ENCODE data around the gene TSPYL2.

Gene TSPYL2

GRCh38 chrX:53081925-53082772 is at the start of gene TSPYL2:
TSS of gene TSPYL2 (plus strand) at chrX:53082367. CDS start at chrX:53082499, 132 bp downstream.
- peak; percentile 88 for DNase-seq (ENCODE audit: low spot score)

- no peak for DNase-seq (ENCODE audit: low spot score)
Observed at GRCh38 chrX:53036149-53036548, 46.0 kb upstream of the TSPYL2 start.

- no peak for DNase-seq (ENCODE audit: low spot score)
Observed at GRCh38 chrX:53039236-53039635, 42.9 kb upstream of the TSPYL2 start.

- DNase-seq (ENCODE audit: low spot score): no peak
Observed at GRCh38 chrX:53044995-53045394, 37.2 kb upstream of the TSPYL2 start.

- no peak for DNase-seq (ENCODE audit: low spot score)
Observed at GRCh38 chrX:53047228-53047627, 34.9 kb upstream of the TSPYL2 start.

- peak; percentile 69 for DNase-seq (ENCODE audit: low spot score)
Observed at GRCh38 chrX:53048169-53049126, 33.7 kb upstream of the TSPYL2 start, which contains the start of gene GPR173. TSS of gene GPR173 (plus strand) at chrX:53048789. CDS start at chrX:53076622, 27,833 bp downstream.

- DNase-seq (ENCODE audit: low spot score): no peak
Observed at GRCh38 chrX:53049127-53049517, 33.0 kb upstream of the TSPYL2 start.

GRCh38 chrX:53050841-53051240 is 31.3 kb upstream of the TSPYL2 start:
- no peak for DNase-seq (ENCODE audit: low spot score)

GRCh38 chrX:53055244-53055849 is 26.8 kb upstream of the TSPYL2 start:
- no peak for DNase-seq (ENCODE audit: low spot score)

GRCh38 chrX:53056292-53056691 is 25.9 kb upstream of the TSPYL2 start:
- no peak for DNase-seq (ENCODE audit: low spot score)

- DNase-seq (ENCODE audit: low spot score): no peak
Observed at GRCh38 chrX:53065104-53065503, 17.1 kb upstream of the TSPYL2 start.

GRCh38 chrX:53071064-53071463 is 11.1 kb upstream of the TSPYL2 start:
- DNase-seq (ENCODE audit: low spot score): no peak

- peak; percentile 55 for DNase-seq (ENCODE audit: low spot score)
Observed at GRCh38 chrX:53071604-53072417, 10.4 kb upstream of the TSPYL2 start.

- DNase-seq (ENCODE audit: low spot score): no peak
Observed at GRCh38 chrX:53072418-53073114, 9.6 kb upstream of the TSPYL2 start.

- no peak for DNase-seq (ENCODE audit: low spot score)
Observed at GRCh38 chrX:53073115-53073586, 9.0 kb upstream of the TSPYL2 start.

- DNase-seq (ENCODE audit: low spot score): no peak
Observed at GRCh38 chrX:53075011-53075410, 7.2 kb upstream of the TSPYL2 start.

GRCh38 chrX:53076671-53077070 is 5.5 kb upstream of the TSPYL2 start:
- no peak for DNase-seq (ENCODE audit: low spot score)

GRCh38 chrX:53077207-53078197 is 4.7 kb upstream of the TSPYL2 start:
- no peak for DNase-seq (ENCODE audit: low spot score)

- DNase-seq (ENCODE audit: low spot score): no peak
Observed at GRCh38 chrX:53078943-53079342, 3.2 kb upstream of the TSPYL2 start.

Data from iPS-NIHi11 (cell line).